HG03139 (cell line): ENCODE measurements around the gene FRAS1.
"Not testable (repeated sequence)": the region's sequence is repeated elsewhere in the genome, so short reads cannot be mapped to it uniquely, and the experiment has no call there.

Experiments
- ATAC-seq: cut with Tn5 transposase; IDR thresholded peaks from one replicate; pipeline ENCODE4 v1.9.1; 2021; ENCODE audit not compliant: unreplicated experiment

FRAS1 gene

GRCh38 chr4:78058591-78059523 lies 1.7 kb downstream of the FRAS1 start:
- no peak for ATAC-seq

DNA sequence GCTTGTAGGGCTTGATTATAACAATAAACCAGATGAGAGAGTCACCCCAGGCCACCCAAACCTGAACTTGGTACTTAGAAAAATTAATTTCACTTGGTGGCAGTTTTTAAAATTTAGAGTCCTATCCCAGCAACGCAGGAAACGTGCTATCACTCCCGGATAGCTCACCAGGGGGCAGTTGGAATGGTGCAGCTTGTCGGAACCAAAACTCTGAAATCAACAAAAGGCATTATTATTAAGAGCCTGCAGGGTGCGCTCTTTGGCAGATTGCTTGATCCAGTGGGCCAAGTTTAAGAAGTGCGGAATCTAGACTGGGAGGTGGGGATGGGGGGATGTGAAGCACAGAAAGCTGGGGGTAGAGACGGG lies 2.4 kb downstream of the FRAS1 start:
- ATAC-seq = no peak

DNA sequence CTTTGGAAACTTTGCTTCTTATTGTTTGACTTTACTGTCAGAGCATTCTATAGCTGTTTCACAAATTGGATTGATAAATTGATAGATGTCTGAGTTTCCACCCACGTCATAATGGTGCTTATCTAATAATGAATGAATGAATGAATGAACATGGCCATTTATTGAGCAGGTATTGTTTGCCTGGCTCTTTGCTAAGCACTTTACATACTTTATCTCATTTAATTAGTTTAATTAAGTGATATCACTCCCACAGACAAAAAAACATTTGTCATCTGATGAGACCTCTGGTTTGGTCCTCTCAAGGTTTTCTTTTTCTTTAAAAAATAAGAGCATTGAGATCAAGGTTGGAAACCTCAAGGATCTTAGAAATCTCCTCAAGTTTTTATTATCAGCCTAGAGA lies 2.8 kb downstream of the FRAS1 start:
- no peak for ATAC-seq

GRCh38 chr4:78061939-78062570 lies 4.9 kb downstream of the FRAS1 start:
- ATAC-seq = no peak

DNA sequence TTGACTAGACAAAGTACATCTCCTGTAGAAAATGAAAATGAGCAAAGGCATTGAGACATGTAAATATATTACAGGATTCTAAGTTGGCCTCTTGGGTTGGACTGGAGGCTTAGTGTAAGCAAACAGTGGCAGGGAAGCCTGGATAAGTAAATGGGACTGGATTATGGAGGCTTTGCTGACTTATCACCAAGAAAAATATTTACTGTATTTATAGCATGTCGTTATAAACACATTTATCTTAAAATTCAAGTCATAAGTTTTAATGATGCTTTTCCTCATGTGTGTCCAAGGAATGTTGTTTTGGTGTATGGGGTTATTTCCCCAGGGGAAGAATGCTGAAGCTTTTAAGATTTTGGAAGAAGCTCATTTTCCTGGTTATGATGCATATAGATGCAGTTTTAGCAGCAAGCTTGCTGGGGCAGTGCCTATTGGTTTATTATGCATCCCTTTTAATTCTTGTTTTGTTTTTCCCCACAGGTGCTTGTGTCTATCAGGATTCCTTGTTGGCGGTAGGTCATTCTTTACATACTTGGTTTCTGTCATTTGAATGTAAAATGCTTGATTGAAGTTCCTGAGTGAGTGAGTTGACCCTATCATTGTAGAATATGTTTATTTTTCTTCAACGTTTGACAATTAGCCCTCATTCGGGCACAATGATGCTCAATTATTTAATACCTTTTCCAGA lies 8.5 kb downstream of the FRAS1 start:
- ATAC-seq = no peak

- ATAC-seq = no peak
These were observed 11.4 kb downstream of the FRAS1 start for GRCh38 chr4:78068481-78068880.

- ATAC-seq = no peak
These were observed 12.2 kb downstream of the FRAS1 start for GRCh38 chr4:78069319-78069718.

DNA sequence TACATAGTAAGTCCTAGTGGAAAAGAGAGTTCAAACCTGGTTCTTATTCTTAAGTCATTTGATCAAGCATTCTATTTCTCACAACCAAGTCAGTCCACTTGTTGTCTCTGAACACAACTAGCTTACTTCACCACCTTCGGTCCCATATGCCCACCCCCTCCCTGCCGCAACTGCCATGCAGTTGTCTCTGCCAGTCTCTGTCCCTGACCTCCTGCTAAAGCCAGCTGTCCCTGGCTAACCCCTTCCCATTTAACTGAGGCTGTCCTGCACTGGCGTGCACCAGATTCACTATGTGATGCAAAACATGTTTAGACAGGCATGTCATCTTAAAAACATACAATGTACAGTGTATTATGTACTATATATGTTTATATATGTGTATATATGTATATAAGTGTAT lies 12.7 kb downstream of the FRAS1 start:
- no peak for ATAC-seq

GRCh38 chr4:78070731-78071282 lies 13.7 kb downstream of the FRAS1 start:
- no peak for ATAC-seq

DNA sequence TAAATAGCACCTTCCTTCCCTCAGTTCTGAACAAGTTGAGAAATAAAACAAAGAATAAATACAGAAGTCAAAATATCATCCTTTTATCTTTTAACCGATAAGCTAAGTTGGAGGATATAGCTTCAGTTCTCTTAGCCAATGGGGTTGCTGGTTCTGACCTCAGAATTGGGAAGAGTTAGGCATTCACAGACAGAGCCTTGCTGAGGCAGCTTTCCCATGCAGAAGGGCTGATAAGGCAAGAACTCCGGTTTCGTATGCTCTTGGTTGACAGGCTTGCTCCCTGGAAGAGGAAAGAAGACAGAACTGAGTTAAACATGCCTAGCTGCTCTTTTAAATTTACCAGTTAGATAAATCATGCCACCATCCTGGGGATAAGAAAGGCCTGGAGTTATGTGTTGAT lies 17.6 kb downstream of the FRAS1 start:
- ATAC-seq = no peak

- ATAC-seq = no peak
These were observed 18.9 kb downstream of the FRAS1 start for GRCh38 chr4:78075986-78076385.

DNA sequence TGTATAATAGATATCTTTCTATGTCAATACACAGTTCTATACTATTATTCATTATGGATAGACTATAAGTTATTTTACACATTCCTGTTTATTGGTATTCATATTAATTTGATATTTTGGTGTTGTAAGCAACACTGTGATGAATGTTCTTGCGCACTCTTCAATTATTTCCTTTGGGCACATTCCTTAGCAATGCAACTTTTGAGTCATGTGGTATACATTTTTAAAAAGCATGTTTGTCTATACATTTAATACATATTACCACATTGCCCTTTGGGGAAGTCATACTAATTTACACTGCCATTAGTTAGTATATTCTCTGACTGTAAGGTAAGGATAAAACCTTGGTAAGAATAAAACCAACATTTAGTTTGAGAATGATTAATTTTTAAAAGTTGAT lies 21.0 kb downstream of the FRAS1 start:
- no peak for ATAC-seq

GRCh38 chr4:78079726-78080430 lies 22.8 kb downstream of the FRAS1 start:
- ATAC-seq = no peak

DNA sequence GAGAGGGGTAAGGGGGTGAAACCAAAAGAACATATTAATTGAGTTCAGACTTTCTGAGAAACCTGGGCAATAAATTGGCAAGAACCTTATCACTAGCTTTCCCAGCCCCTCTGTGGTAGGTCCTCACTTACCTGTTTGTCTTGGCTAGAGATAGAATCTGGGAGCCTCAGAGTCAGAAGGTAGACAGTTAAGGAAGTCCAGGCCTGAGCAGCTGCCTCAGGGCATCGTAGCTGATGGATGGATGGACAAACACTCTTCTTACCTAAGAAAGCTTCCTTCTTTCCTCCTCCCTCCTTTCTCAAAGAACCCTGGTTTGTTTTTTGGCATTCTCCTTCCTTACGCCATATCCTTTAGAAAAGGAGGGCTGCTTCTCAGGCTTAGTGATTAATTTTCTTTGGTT lies 24.4 kb downstream of the FRAS1 start:
- no peak for ATAC-seq

DNA sequence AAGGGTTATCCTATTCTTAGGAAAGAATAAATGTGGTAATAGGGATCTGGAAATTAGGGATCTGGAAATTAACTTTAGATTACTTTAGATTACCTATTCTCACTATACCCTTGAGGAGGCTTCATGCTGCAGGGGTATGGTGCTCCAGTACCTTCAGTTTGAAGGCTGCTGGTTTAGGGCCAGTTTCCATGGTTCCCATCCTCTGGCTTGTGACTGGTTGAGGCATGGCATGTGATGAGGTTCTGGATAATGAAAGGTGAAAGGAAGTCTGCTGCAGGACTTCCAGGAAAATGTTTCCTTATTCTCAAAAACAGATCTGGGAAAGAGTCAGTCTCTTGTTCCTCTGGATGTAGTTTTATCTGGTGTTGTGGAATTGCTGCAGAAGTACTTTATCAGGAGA lies 25.9 kb downstream of the FRAS1 start:
- no peak for ATAC-seq

- no peak for ATAC-seq
These were observed 34.4 kb downstream of the FRAS1 start for GRCh38 chr4:78091534-78091933.

DNA sequence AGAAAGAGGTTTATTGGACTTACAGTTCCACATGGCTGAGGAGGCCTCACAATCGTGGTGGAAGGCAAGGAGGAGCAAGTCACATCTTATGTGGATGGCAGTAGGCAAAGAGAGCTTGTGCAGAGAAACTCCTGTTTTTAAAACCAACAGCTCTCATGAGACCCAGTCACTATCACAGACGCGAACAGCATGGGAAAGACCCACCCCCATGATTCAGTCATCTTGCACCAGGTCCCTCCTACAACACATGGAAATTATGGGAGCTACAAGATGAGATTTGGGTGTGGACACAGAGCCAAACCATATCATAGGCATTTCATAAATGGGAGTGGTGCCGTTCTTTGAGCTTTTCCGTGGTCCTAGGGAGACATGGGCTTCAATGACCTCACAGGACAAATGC lies 35.2 kb downstream of the FRAS1 start:
- ATAC-seq = not testable (repeated sequence)

DNA sequence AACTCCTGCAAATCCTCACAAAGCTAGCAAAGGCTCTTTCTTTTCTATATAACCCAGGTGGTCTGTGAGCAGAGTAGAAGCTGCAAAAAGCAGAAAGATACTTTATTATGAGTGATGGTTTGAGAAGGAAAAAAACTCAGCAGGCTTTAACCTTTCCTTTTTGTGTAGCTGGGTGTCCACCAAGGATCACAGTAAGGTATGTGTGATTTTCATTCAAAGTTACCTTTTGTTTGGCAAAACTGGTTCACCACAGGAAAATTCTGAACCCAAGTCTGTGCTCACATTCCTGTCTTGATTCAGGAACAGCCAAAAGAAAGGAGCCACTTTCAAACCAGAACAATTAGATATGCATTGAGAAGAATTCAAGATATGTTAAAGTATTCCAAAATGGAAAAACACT lies 35.7 kb downstream of the FRAS1 start:
- no peak for ATAC-seq

GRCh38 chr4:78095081-78095480 lies 38.0 kb downstream of the FRAS1 start:
- ATAC-seq = no peak

GRCh38 chr4:78099058-78099457 lies 41.9 kb downstream of the FRAS1 start:
- no peak for ATAC-seq

DNA sequence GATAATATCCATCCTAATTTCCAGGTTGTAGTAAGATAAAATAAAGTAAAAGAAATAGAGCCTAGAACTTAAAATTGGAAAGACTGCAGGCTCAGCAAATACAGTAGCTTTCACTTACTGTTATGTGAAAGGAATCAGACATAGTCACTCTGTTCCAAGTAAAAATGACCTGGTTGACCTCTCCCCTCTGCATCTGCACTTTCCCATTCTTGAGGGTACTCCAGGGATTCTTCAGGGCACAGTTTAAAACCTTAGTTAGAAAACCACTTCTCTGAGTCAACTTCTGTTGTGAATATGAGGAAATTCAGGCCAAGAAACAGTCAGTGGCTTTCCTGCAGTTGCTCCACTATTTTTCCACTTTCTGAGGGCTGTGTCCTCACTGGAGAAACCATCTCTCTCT lies 42.9 kb downstream of the FRAS1 start:
- ATAC-seq = no peak
